AG04450 (cell line): Measurements from ENCODE around the gene BCO2. TPM values are rescaled to one million over a fixed set of nuclear protein-coding genes. Genes with fewer than 3 reads are reported as not detected.

ENCODE experiments used
- CTCF ChIA-PET: fragments of 300-600, 350-600 bp; formaldehyde crosslinking; extraction: SDS; loops from one replicate; lab custom pipeline; 2022; ENCODE audit warnings: antibody characterized with exemption, inconsistent platforms; lab: Charles Lee
- POLR2A ChIA-PET: fragments of 350-600 bp; formaldehyde crosslinking; extraction: SDS; loops from one replicate; lab custom pipeline; 2021; ENCODE audit warnings: antibody characterized with exemption, inconsistent platforms; lab: Yijun Ruan, JAX
- DNase-seq: peaks from one replicate; pipeline ENCODE4 v3.0.0-alpha.2; 2011; ENCODE audit warnings: low read depth, low spot score
- H3K27ac ChIP-seq: one replicate; pipeline ENCODE4 v1.5.1; 2012; ENCODE audit warnings: low read depth, low read length, control low read depth
- H3K27me3 ChIP-seq: one replicate; pipeline ENCODE4 v1.6.0; 2012; ENCODE audit warnings: low read length; ENCODE audit not compliant: control insufficient read depth, insufficient read depth
- H3K4me3 ChIP-seq: 2 replicates; pipeline ENCODE4 v1.5.1; 2011; ENCODE audit warnings: mild to moderate bottlenecking, low read depth, low read length, control low read depth
- H3K9me3 ChIP-seq: 2 replicates; pipeline ENCODE4 v1.5.1; 2012; ENCODE audit warnings: low read length; ENCODE audit not compliant: control insufficient read depth, insufficient read depth
- polyA plus RNA-seq: library from polyadenylated mRNA; depleted of rRNA; stranded (reverse); fragments of >200 nt; gene quantifications from 2 replicates; pipeline ENCODE4 v1.2.3, GENCODE V29; 2011
- TF ChIP-seq, protein P1 (sequence below): IDR thresholded peaks from 2 replicates; pipeline ENCODE4 v1.5.1; 2011; ENCODE audit warnings: low read depth, low read length, control low read depth, inconsistent platforms

The BCO2 gene
- polyA plus RNA-seq, 1 experiment = 1.3 TPM

DNA sequence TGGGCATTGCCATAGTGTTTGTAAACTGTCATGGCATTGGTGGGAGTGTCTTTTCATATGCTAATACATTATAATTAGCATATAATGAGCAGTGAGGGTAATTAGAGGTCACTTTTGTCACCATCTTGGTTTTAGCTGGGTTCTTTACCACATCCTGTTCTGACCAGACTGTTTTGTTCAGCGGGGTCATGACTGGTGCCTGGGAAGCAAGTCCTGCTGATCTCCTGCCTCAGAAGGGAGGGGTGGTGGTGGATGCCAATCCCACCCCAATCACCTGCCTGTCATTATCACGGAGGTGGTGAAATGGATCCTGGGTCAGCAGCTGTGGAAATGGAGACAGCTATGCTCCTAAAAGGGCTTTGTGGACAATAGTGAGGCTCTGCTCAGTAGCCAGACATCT, 42.6 kb upstream of the BCO2 start:
- ChIA-PET CTCF (interaction anchor here (0.8 kb wide), 1 partner anchor 148 kb away, joined by 3 read pairs; no protein-coding TSS in a partner anchor), POLR2A (no interaction called here)
- DNase-seq = no peak
- Histone ChIP-seq H3K27me3 (no peaks in the 10 kb centered on the region), H3K27ac (no peak overlapping the region), H3K4me3 (no peak overlapping the region), H3K9me3 (no peaks in the 10 kb centered on the region)
- TF ChIP-seq, protein P1, sequence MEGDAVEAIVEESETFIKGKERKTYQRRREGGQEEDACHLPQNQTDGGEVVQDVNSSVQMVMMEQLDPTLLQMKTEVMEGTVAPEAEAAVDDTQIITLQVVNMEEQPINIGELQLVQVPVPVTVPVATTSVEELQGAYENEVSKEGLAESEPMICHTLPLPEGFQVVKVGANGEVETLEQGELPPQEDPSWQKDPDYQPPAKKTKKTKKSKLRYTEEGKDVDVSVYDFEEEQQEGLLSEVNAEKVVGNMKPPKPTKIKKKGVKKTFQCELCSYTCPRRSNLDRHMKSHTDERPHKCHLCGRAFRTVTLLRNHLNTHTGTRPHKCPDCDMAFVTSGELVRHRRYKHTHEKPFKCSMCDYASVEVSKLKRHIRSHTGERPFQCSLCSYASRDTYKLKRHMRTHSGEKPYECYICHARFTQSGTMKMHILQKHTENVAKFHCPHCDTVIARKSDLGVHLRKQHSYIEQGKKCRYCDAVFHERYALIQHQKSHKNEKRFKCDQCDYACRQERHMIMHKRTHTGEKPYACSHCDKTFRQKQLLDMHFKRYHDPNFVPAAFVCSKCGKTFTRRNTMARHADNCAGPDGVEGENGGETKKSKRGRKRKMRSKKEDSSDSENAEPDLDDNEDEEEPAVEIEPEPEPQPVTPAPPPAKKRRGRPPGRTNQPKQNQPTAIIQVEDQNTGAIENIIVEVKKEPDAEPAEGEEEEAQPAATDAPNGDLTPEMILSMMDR = no peak

DNA sequence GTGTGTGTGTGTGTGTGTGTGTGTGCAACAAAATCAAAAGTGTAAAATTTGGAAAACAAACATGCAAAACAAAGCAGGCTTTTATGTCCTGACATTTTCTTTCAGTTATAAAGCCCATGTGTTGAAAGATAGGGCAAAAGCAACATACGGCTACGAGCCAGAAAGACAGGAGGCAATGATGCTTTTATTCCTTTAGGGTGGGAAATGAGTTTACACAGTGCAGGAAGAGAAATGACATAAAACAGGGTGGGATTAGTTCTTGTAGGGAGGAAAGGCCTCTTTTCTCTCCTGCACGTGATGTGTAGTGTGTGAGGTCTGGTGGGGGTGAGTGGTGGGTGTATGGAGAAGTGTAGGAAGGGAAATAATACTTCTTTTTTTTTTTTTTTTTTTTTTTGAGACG, 40.8 kb upstream of the BCO2 start:
- no peak overlapping the region for H3K4me3 ChIP-seq
- H3K9me3 ChIP-seq = no peaks in the 10 kb centered on the region
- no peak overlapping the region for H3K27ac ChIP-seq
- POLR2A ChIA-PET = interaction anchor here (0.7 kb wide), 1 partner anchor 38 kb away, joined by 5 read pairs; no protein-coding TSS in a partner anchor
- TF ChIP-seq, protein P1 = no peak
- CTCF ChIA-PET = no interaction called here
- DNase-seq = no peak
- H3K27me3 ChIP-seq = no peaks in the 10 kb centered on the region

DNA sequence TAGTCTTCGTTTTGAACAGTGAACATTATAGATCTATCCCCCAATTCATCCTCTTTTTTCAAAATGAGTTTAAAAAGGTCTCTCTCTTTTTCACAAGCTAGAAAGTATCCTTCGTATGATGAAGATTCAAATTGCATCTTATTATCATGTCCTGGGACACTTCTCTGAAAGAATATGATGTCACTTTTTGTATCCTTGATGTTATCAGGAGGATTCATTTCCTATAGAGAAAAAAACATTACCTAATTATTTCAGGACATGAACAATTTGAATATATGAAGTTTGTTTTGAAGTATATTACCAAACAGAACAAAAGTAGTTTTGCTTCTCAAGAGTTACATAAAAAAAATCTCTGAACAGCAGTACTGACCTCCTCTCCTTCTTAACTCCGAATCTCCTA, 31.7 kb upstream of the BCO2 start:
- ChIA-PET POLR2A (no interaction called here), CTCF (no interaction called here)
- no peaks in the 10 kb centered on the region for H3K27me3 ChIP-seq

DNA sequence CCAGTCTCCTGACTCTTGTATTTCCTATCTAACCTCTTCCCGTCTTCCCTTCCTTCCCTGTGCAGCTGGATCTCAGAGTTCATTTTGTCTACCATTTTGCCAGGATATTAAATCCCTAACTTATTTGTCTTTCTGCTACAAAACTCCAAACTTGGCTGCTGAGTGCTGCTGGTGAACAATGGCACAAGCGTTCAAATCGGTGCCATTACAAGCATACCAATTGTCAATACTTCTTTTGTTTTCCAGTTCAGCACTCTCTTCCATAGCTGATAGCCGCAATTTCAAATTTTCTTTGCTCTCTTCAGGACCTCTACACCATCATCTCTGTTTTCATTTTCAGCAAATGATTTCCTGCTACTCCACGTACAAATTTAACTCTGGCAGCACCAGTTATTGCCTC, 24.8 kb upstream of the BCO2 start:
- Histone ChIP-seq H3K27ac (no peak overlapping the region), H3K27me3 (no peaks in the 10 kb centered on the region), H3K9me3 (no peaks in the 10 kb centered on the region), H3K4me3 (no peak overlapping the region)
- TF ChIP-seq, protein P1 = no peak
- ChIA-PET POLR2A (no interaction called here), CTCF (interaction anchor here (3.3 kb wide), 1 partner anchor 37 kb away, joined by 17 read pairs; no protein-coding TSS in a partner anchor)
- no peak for DNase-seq

More for the DNA sequence above, 31.7 kb upstream of the BCO2 start:
- Histone ChIP-seq H3K9me3 (no peaks in the 10 kb centered on the region; the same call in 1 of the 2 replicates), H3K4me3 (no peak overlapping the region), H3K27ac (no peak overlapping the region)
- no peak for DNase-seq
- TF ChIP-seq, protein P1 = no peak

DNA sequence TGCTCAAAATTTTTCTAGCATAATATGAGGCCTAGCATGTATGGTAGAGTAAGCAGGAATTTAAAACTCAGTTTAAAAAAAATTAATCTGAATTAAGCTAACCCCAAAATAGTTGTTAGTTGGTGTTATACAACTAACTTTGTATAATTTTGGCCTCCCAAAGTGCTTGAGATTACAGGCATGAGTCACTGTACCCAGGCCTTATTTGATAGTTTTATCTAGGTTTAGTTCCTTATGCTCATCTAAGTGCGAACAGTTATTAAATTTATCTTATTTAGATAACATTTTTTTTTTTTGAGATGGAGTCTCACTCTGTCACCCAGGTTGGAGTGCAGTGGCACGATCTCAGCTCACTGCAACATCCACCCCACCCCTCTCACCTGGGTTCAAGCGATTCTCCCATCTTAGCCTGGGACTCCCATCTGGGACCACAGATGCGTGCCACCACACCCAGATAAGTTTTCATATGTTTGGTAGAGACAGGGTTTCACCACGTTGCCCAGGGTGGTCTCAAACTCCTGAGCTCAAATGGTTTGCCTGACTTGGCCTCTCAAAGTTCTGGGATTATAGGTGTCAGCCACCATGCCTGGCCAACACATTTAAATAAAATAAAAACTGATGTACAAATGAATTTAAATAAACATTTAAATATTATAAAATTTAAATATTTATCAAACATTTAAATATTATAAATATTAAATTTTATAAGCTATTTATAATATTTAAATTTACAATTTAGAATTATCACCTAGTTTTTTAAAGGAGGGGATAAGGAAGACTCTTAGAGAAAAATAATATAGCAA, 19.0 kb upstream of the BCO2 start:
- H3K4me3 ChIP-seq = no peak overlapping the region
- H3K27me3 ChIP-seq = no peaks in the 10 kb centered on the region
- ChIA-PET CTCF (interaction anchor here (0.6 to 1.5 kb wide), 4 partner anchors 43 to 432 kb away, joined by 3 to 5 read pairs (median 3); no protein-coding TSS in a partner anchor), POLR2A (interaction anchor here (1.2 to 1.6 kb wide), 3 partner anchors 37 to 58 kb away, joined by 3 to 11 read pairs (median 7); no protein-coding TSS in a partner anchor)
- TF ChIP-seq, protein P1 = no peak
- H3K9me3 ChIP-seq = no peaks in the 10 kb centered on the region
- DNase-seq = no peak
- no peak overlapping the region for H3K27ac ChIP-seq
